NCI-H187 (cell line): ENCODE data around the gene SH3GL1.

Source experiments
- DNase-seq, 2 experiments: peaks; one replicate each; lab custom pipeline; 2025; lab: John Stamatoyannopoulos, UW

SH3GL1 gene

DNA sequence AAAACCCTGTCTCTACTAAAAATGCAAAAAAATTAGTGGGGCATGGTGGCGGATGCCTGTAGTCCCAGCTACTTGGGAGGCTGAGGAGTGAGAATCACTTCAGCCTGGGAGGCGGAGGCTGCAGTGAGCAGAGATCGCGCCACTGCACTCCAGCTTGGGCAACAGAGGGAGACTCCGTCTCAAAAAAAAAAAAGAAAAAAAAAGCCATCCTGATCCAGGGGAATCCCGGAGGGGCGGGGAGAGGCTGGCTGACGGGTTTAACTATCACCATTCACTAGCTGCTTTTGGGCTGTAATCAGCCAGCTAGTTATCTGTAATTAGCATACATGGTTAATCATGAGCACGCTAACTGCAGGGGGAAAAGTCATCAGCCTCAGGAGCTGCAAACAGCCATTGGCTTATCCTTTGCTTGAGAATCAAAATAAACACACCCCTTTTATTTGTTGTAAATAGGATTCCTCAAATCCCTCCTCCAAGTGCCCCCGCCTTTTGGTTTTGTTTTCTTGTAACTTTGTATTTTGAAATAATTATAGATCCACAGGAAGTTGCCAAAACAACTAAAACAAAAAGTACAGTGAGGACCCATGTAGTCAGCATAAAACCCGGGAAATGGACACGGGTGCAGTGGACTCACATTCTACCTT is 86.4 kb downstream of the SH3GL1 start:
- no peak for DNase-seq
